ENCODE results near the gene MMP24. TPM values are rescaled to one million over a fixed set of nuclear protein-coding genes. Genes with fewer than 3 reads are reported as not detected.
A peak's percentile ranks its signal among the peaks of the same experiment; 100 is the strongest.
"Not testable (repeated sequence)": the region's sequence is repeated elsewhere in the genome, so short reads cannot be mapped to it uniquely, and the experiment has no call there.

Gene MMP24
- total and polyA plus RNA-seq, 8 donors, result 2.0 to 7.3 (median 5.0) TPM

GRCh38 chr20:35187584-35188190, 38.8 kb upstream of the MMP24 start:
- TF ChIP-seq CTCF (IDR thresholded peaks at IDR 0.05), result no peak
- 77 to 78% methylated on average over 5 of the region's 5 CpGs for WGBS, 2 donors
- no peaks in the 10 kb centered on the region for H3K27me3 ChIP-seq
- no peaks in the 10 kb centered on the region for H3K36me3 ChIP-seq
- no peak for FAIRE-seq
- H3K9me3 ChIP-seq, result no peaks in the 10 kb centered on the region
- no peak overlapping the region for H3K4me3 ChIP-seq
- intact Hi-C loops (cut with DNase I), result no loop called here
- H3K4me1 ChIP-seq, result peaks cover 0 to 16% (median 5%) of the 10 kb centered on the region in 3 donors
- no peak for DNase-seq
- no peak for ATAC-seq
- no peak overlapping the region for H3K27ac ChIP-seq

GRCh38 chr20:35189223-35189622, 37.3 kb upstream of the MMP24 start:
- FAIRE-seq, result not testable (repeated sequence)
- DNase-seq, result peak in 2 of 6 donors; percentile 40 to 41

GRCh38 chr20:35190556-35190955, 35.9 kb upstream of the MMP24 start:
- 74 to 85% methylated on average over 6 of the region's 6 CpGs for WGBS, 2 donors
- intact Hi-C loops (cut with DNase I), result no loop called here
- no peak for FAIRE-seq
- DNase-seq, result no peak
- no peak for TF ChIP-seq CTCF (IDR thresholded peaks at IDR 0.05)
- no peak for ATAC-seq
- Histone ChIP-seq H3K36me3 (no peaks in the 10 kb centered on the region), H3K27me3 (no peaks in the 10 kb centered on the region), H3K9me3 (no peaks in the 10 kb centered on the region), H3K27ac (peak overlapping the region in 1 of 4 donors; percentile 71), H3K4me3 (no peak overlapping the region), H3K4me1 (peaks cover 0 to 24% (median 5%) of the 10 kb centered on the region in 3 donors)

More at GRCh38 chr20:35189223-35189622, 37.3 kb upstream of the MMP24 start:
- H3K36me3 ChIP-seq; H3K27me3 ChIP-seq; H3K4me3 ChIP-seq; intact Hi-C loops (cut with DNase I); H3K9me3 ChIP-seq: not testable (repeated sequence)
- Histone ChIP-seq H3K27ac (peak overlapping the region in 1 of 4 donors; percentile 71), H3K4me1 (peaks cover 0 to 24% (median 5%) of the 10 kb centered on the region in 3 donors)
- 37 to 42% methylated on average over 8 of the region's 8 CpGs for WGBS, 2 donors
- peak in 1 of 4 donors; percentile 42 for ATAC-seq

- no peak overlapping the region for H3K4me3 ChIP-seq
- no peak for TF ChIP-seq CTCF (IDR thresholded peaks at IDR 0.05)
- H3K27ac ChIP-seq, result peak overlapping the region in 2 of 4 donors; percentile 53 to 71
- intact Hi-C loops (cut with DNase I), result no loop called here
- no peak for FAIRE-seq
- 75 to 80% methylated on average over 5 of the region's 5 CpGs for WGBS, 2 donors
- H3K36me3 ChIP-seq, result no peaks in the 10 kb centered on the region
- H3K9me3 ChIP-seq, result peaks cover 0 to 4% (median 0%) of the 10 kb centered on the region in 4 donors
- no peak for DNase-seq
- no peaks in the 10 kb centered on the region for H3K27me3 ChIP-seq
- ATAC-seq, result peak in 1 of 4 donors; percentile 36
- H3K4me1 ChIP-seq, result peaks cover 0 to 24% (median 5%) of the 10 kb centered on the region in 3 donors
Measured at GRCh38 chr20:35191419-35192117, 34.9 kb upstream of the MMP24 start.

- Histone ChIP-seq H3K36me3 (no peaks in the 10 kb centered on the region), H3K27ac (peak overlapping the region in 2 of 4 donors; percentile 53 to 71), H3K4me1 (peaks cover 0 to 24% (median 5%) of the 10 kb centered on the region in 3 donors), H3K4me3 (no peak overlapping the region), H3K27me3 (no peaks in the 10 kb centered on the region), H3K9me3 (peaks cover 0 to 4% (median 0%) of the 10 kb centered on the region in 4 donors)
- TF ChIP-seq CTCF (IDR thresholded peaks at IDR 0.05), result no peak
- DNase-seq (no peak), FAIRE-seq (no peak), ATAC-seq (peak; percentile 19 to 65 (median 45))
- WGBS, 2 donors, result 21% methylated on average over 9 of the region's 9 CpGs
- intact Hi-C loops (cut with DNase I), result no loop called here
Measured at GRCh38 chr20:35192118-35192872, 34.2 kb upstream of the MMP24 start.

GRCh38 chr20:35193031-35193791, 33.3 kb upstream of the MMP24 start:
- DNase-seq; H3K9me3 ChIP-seq; intact Hi-C loops (cut with DNase I); H3K27me3 ChIP-seq; H3K4me3 ChIP-seq; ATAC-seq; FAIRE-seq; H3K36me3 ChIP-seq: not testable (repeated sequence)
- peak overlapping the region in 2 of 4 donors; percentile 53 to 71 for H3K27ac ChIP-seq
- WGBS, 2 donors, result 94 to 97% methylated on average over 8 to 9 of the region's 9 CpGs
- peaks cover 0 to 24% (median 5%) of the 10 kb centered on the region in 3 donors for H3K4me1 ChIP-seq

All from pancreas (tissue), 10 donors.